Heart left ventricle (tissue), 13 donors: ENCODE measurements around the gene ZNF620.

Source experiments
- CTCF ChIP-seq, 12 donors: fragments of 200-600 bp; sonication (generic) in 4 of 12; IDR thresholded peaks; one replicate each; pipeline versions ENCODE4 v1.5.0 to v1.8.0; 2018 to 2022; ENCODE audit warnings: antibody characterized with exemption in 12 of 12, mild to moderate bottlenecking in 5 of 12
- POLR2A ChIP-seq, 2 donors: fragments of 450-650 bp; IDR thresholded peaks; one replicate each; pipeline ENCODE4 v1.6.1; 2017; ENCODE audit warnings: antibody characterized with exemption in 2 of 2, mild to moderate bottlenecking in 2 of 2, moderate library complexity in 2 of 2
- donor health status: ischemic (EF 13 %, LVEDD 7.1; RV severe dilation, severe dysfunction).
- donor health status: DM: no; HTN: yes; CAD: no.
- donor health status: DM: no; HTN: no; CAD: no.
- donor health status: ischemic (EF 25% LVEDD 6.9; RV normal size, moderate dysfunction).
- donor health status: ischemic (EF 25% LVEDD 5.7; RV mildly dilated, moderate dysfunction).
- donor health status: ischemic (EF 35%, LVEDD 5.7; RV mildly dilated, moderate dysfunction).
- donor health status: nonischemic (EF 11% LVEDD 7.7; RV severe dilation, severe dysfunction).
- donor health status: DM: yes; HTN: yes; CAD: no.
- donor health status: PGD.
- donor health status: ischemic (EF 29% LVEDD 5.4; RV normal size, mild dysfunction).
- donor health status: nonischemic (EF 23%, LVEDD 6.1; RV moderate dilation, normal function).

GRCh38 chr3:40505599-40506462, at the start of gene ZNF620:
- TF ChIP-seq POLR2A (IDR thresholded peaks at IDR 0.05), result peak in 1 of 2 donors; percentile 53
- TF ChIP-seq CTCF (IDR thresholded peaks at IDR 0.05), result peak in 10 of 12 donors; percentile 15 to 58 (median 32)
